Tibial nerve (tissue), 4 donors: Measurements from ENCODE around the gene TNRC6C. TPM values are rescaled to one million over a fixed set of nuclear protein-coding genes. Genes with fewer than 3 reads are reported as not detected.
A peak's percentile ranks its signal among the peaks of the same experiment; 100 is the strongest.
"Not testable (repeated sequence)": the region's sequence is repeated elsewhere in the genome, so short reads cannot be mapped to it uniquely, and the experiment has no call there.

ENCODE experiments used
- DNase-seq, 2 donors: peaks; one replicate each; pipeline ENCODE4 v3.0.0-alpha.2; 2019; ENCODE audit warnings: low spot score in 2 of 2
- H3K27ac ChIP-seq, 4 donors: fragments of 200-600 bp; sonication (generic) in 3 of 4; one replicate each; pipeline ENCODE4 v1.5.1; 2017 to 2019; ENCODE audit warnings: mild to moderate bottlenecking in 1 of 4
- H3K27me3 ChIP-seq, 2 donors: fragments of 200-600 bp; sonication (generic) in 1 of 2; one replicate each; pipeline versions ENCODE4 v1.5.1 to v1.6.0; 2017 to 2019
- H3K36me3 ChIP-seq, 3 donors: fragments of 200-600 bp; sonication (generic); one replicate each; pipeline ENCODE4 v1.5.1; 2018 to 2019
- H3K4me1 ChIP-seq, 4 donors: fragments of 200-600 bp; sonication (generic) in 3 of 4; one replicate each; pipeline ENCODE4 v1.5.1; 2017 to 2019
- H3K4me3 ChIP-seq, 4 donors: fragments of 200-600 bp; sonication (generic) in 3 of 4; one replicate each; pipeline ENCODE4 v1.5.1; 2017 to 2019; ENCODE audit warnings: mild to moderate bottlenecking in 1 of 4, moderate library complexity in 1 of 4
- H3K9me3 ChIP-seq, 4 donors: fragments of 200-600 bp; sonication (generic) in 3 of 4; one replicate each; pipeline ENCODE4 v1.5.1; 2017 to 2019
- EP300 ChIP-seq, 2 donors: sonication (generic); formaldehyde crosslinking; IDR thresholded peaks; one replicate each; pipeline ENCODE4 v1.6.1; 2017; ENCODE audit warnings: antibody characterized with exemption in 2 of 2, mild to moderate bottlenecking in 1 of 2
- POLR2A ChIP-seq, 2 donors: fragments of 450-650 bp; IDR thresholded peaks; one replicate each; pipeline ENCODE4 v1.6.1; 2017; ENCODE audit warnings: antibody characterized with exemption in 2 of 2, mild to moderate bottlenecking in 2 of 2, moderate library complexity in 2 of 2
- WGBS, 2 donors: methylation state at CpG; one replicate each; pipeline ENCODE4 v1.1.5; 2018; 5-methylcytosine and 5-hydroxymethylcytosine counted together
- total RNA-seq, 4 donors: library from RNA; depleted of rRNA; stranded (reverse); fragments of >200 nt; gene quantifications; one replicate each; pipeline ENCODE4 v1.1.0, GENCODE V29; 2016
- TF ChIP-seq, protein P1 (sequence below), 5 experiments: fragments of 200-600 bp in 3 of 5; fragments of 450-650 bp in 2 of 5; sonication (generic) in 3 of 5; IDR thresholded peaks; one replicate each; pipeline ENCODE4 v1.5.1; 2016 to 2019; ENCODE audit warnings: antibody characterized with exemption in 5 of 5, mild to moderate bottlenecking in 3 of 5, moderate library complexity in 2 of 5

Gene TNRC6C
- total RNA-seq, 4 donors from 2014 or later: 24.0 to 43.5 (median 34.3) TPM

DNA sequence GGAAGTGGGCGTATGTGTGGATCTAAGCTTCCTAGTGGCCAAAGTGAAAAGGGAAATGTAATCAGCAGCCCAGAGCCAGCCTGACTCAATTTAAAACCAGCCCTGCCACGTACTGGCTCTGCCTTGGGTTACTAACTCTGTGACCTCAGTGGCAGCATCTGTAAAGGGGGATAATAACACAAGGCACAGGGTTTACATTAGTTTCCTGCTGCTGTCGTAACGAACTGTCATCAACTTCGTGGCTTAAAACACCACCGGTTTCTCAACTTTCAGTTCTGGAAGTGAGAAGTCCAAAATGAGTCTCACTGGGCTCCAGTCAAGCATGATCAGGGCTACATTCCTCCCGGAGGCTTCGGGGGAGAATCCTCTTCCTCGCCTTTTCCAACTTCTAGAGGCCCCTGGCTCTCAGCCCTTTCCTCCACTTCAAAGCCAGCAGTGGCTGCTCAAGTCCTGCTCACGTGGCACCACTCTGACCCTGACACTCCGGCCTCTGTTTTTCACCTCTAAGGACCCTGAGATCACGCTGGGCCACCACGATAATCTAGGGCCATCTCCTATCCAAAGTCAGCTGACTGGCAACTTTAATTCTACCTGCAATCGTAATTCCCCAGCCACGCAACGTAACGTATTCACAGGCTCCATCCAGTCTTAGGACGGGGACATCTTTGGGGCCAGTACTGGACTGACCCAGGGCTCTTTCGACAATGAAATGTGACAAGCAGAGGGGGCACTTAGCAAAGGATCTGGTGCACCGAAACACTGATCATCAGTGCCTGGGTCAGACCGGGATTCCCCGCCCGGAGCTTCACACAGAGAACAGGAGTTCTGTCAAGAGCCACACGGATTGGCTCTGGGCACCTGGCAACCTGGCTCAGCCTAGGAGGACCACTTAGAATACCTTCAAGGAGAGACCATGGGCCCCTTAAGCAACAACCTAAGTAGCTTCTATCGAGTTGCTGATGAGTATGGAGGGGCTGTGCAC is 155.6 kb downstream of the TNRC6C start:
- peak overlapping the region; percentile 36 to 87 (median 76) for H3K27ac ChIP-seq
- TF ChIP-seq POLR2A (IDR thresholded peaks at IDR 0.05): no peak
- TF ChIP-seq EP300 (IDR thresholded peaks at IDR 0.05): no peak
- TF ChIP-seq, protein P1, sequence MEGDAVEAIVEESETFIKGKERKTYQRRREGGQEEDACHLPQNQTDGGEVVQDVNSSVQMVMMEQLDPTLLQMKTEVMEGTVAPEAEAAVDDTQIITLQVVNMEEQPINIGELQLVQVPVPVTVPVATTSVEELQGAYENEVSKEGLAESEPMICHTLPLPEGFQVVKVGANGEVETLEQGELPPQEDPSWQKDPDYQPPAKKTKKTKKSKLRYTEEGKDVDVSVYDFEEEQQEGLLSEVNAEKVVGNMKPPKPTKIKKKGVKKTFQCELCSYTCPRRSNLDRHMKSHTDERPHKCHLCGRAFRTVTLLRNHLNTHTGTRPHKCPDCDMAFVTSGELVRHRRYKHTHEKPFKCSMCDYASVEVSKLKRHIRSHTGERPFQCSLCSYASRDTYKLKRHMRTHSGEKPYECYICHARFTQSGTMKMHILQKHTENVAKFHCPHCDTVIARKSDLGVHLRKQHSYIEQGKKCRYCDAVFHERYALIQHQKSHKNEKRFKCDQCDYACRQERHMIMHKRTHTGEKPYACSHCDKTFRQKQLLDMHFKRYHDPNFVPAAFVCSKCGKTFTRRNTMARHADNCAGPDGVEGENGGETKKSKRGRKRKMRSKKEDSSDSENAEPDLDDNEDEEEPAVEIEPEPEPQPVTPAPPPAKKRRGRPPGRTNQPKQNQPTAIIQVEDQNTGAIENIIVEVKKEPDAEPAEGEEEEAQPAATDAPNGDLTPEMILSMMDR (IDR thresholded peaks at IDR 0.05): no peak
- peaks cover 0 to 62% (median 17%) of the 10 kb centered on the region in 4 donors for H3K4me1 ChIP-seq
- H3K27me3 ChIP-seq: no peaks in the 10 kb centered on the region
- H3K4me3 ChIP-seq: no peak overlapping the region
- no peaks in the 10 kb centered on the region for H3K9me3 ChIP-seq
- peaks cover 0 to 71% (median 4%) of the 10 kb centered on the region in 3 donors for H3K36me3 ChIP-seq
- no peak for DNase-seq
- WGBS, 2 donors: 83 to 85% methylated on average over 23 to 25 of the region's 25 CpGs

DNA sequence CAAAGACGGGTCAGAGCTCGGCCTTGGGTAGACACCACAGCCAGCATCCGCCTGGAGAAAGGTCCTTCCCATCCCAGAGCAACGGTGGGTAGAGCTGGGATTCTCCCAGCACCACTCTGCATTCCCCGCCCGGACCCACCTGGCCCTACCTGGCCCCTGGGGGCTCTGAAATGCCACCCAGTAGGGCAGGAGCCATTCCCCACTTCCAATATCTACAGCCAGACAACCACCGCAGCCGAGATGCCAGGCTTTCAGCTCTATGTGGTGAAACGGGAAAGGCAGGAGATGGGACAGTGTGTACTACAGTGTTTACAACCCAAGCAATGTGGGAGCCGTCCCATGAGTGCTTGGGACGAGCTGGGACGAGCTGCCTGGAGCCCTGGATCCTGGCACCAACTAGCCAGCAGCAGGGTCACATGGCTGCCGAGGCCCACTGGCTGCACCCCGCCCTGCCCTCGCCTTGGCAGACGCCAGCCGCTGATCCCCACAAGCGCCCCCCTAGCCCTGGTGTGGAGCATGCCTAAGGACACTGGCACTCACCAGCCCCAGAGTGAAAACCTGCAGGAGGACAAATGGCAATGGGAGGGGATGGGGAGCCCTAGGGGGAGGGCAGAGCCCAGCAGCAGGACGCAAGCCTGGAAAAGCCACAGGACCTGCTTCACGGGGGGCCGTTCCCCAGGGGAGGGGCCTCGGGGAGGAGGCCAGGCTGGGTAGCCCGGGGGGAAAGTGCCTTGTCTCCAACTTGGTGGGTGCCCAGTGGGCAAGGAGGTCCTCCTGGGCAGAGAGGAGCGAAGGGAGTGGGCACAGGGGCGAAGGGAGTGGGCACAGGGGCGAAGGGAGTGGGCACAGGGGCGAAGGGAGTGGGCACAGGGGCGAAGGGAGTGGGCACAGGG is 156.6 kb downstream of the TNRC6C start:
- peak in 1 of 2 donors; percentile 82 for TF ChIP-seq EP300 (IDR thresholded peaks at IDR 0.05)
- TF ChIP-seq, protein P1 (IDR thresholded peaks at IDR 0.05): no peak
- Histone ChIP-seq H3K4me1 (peaks cover 0 to 52% (median 17%) of the 10 kb centered on the region in 4 donors), H3K27me3 (no peaks in the 10 kb centered on the region), H3K4me3 (no peak overlapping the region), H3K27ac (peak overlapping the region; percentile 36 to 87 (median 78)), H3K36me3 (peaks cover 0 to 71% (median 4%) of the 10 kb centered on the region in 3 donors), H3K9me3 (no peaks in the 10 kb centered on the region)
- DNase-seq: no peak
- 64 to 67% methylated on average over 27 of the region's 28 CpGs for whole genome bisulfite sequencing, 2 donors

DNA sequence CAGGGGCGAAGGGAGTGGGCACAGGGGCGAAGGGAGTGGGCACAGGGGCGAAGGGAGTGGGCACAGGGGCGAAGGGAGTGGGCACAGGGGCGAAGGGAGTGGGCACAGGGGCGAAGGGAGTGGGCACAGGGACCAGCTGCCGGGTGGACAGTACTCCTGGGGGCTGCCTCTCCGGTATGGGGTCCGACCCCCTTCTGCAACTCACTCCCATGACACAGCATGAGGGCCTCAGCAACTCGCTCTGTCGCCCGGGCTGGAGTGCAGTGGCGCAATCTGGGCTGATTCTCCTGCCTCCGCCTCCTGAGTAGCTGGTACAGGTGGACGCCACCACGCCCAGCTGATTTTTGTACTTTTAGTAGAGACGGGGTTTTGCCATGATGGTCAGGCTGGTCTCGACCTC is 157.3 kb downstream of the TNRC6C start:
- H3K4me3 ChIP-seq, H3K27ac ChIP-seq, H3K9me3 ChIP-seq, H3K27me3 ChIP-seq, DNase-seq: not testable (repeated sequence)
- Histone ChIP-seq H3K36me3 (peaks cover 0 to 71% (median 4%) of the 10 kb centered on the region in 3 donors), H3K4me1 (peaks cover 0 to 45% (median 17%) of the 10 kb centered on the region in 4 donors)
- WGBS, 2 donors: 88 to 92% methylated on average over 10 to 15 of the region's 18 CpGs

DNA sequence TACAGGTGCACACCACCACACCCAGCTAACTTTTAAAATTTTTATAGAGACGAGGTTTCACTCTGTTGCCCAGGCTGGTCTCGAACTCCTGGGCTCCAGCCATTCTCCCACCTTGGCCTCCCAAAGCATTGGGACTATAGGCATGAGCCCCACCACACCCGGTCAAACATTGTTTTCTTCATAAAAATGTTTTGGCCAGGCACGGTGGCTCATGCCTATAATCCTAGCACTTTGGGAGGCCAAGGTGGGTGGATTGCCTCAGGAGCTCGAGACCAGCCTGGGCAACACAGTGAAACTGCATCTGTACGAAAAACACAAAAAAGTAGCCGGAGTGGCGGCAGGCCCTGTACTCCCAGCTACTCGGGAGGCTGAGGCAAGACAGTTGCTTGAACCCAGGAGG is 157.9 kb downstream of the TNRC6C start:
- TF ChIP-seq EP300 (IDR thresholded peaks at IDR 0.05): no peak
- TF ChIP-seq POLR2A (IDR thresholded peaks at IDR 0.05): no peak
- TF ChIP-seq, protein P1 (IDR thresholded peaks at IDR 0.05): no peak
- peaks cover 0 to 71% (median 4%) of the 10 kb centered on the region in 3 donors for H3K36me3 ChIP-seq
- H3K4me3 ChIP-seq: no peak overlapping the region
- no peaks in the 10 kb centered on the region for H3K9me3 ChIP-seq
- peak overlapping the region in 1 of 4 donors; percentile 1 for H3K27ac ChIP-seq
- no peak for DNase-seq
- WGBS, 2 donors: 90 to 95% methylated on average over 9 of the region's 9 CpGs
- H3K27me3 ChIP-seq: no peaks in the 10 kb centered on the region
- peaks cover 0 to 45% (median 17%) of the 10 kb centered on the region in 4 donors for H3K4me1 ChIP-seq
